A172 (cell line): ENCODE data around the gene SLC34A1. TPM values are rescaled to one million over a fixed set of nuclear protein-coding genes. Genes with fewer than 3 reads are reported as not detected.
"Not testable (repeated sequence)": the region's sequence is repeated elsewhere in the genome, so short reads cannot be mapped to it uniquely, and the experiment has no call there.

ENCODE experiments used
- DNase-seq: peaks from one replicate; pipeline ENCODE4 v3.0.0-alpha.2; 2015; ENCODE audit warnings: low spot score
- total RNA-seq: library from RNA; depleted of rRNA; stranded (reverse); fragments of >200 nt; shearing (Covaris generic); gene quantifications from 2 replicates; pipeline ENCODE4 v1.2.3, GENCODE V29; 2014

Gene SLC34A1
- total RNA-seq, 1 experiment from 2014 or later = 0.05 TPM

DNA sequence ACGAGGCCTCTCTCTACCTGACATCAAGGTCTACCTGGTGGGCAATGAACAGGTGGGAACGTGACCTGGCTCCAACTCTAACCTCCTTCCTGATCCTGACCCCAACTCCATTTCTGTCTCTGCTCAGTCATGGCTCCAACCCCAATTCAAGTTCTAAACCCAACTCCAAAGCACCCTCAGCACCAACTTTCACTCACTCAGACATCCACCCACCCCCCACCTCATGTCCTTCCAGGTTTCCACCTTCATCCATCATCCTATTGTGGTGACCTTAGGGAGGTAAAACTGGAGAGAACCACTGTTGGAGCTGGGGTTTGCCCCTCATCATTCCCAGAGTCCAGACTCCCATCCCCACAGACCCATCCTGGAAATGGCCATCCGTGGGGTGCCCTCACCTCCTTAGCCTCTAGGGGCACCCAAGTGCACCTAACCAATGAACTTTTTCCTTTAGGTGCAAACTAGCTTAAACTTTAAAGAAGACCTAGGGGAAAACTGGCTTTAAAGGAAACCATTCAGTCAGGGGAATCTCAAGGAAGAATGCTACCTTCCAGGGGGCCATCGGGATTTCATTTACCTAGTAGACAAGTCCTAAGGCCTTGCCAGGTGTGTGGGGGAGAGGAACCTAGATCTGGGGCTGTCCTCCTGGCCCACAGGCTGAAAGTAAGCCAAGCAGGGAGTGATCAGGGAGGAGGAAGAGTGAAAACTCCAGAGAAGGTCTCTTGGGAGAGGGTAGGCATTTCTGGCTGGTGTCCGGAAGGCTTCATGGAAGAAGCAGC is 15.2 kb upstream of the SLC34A1 start:
- no peak for DNase-seq

DNA sequence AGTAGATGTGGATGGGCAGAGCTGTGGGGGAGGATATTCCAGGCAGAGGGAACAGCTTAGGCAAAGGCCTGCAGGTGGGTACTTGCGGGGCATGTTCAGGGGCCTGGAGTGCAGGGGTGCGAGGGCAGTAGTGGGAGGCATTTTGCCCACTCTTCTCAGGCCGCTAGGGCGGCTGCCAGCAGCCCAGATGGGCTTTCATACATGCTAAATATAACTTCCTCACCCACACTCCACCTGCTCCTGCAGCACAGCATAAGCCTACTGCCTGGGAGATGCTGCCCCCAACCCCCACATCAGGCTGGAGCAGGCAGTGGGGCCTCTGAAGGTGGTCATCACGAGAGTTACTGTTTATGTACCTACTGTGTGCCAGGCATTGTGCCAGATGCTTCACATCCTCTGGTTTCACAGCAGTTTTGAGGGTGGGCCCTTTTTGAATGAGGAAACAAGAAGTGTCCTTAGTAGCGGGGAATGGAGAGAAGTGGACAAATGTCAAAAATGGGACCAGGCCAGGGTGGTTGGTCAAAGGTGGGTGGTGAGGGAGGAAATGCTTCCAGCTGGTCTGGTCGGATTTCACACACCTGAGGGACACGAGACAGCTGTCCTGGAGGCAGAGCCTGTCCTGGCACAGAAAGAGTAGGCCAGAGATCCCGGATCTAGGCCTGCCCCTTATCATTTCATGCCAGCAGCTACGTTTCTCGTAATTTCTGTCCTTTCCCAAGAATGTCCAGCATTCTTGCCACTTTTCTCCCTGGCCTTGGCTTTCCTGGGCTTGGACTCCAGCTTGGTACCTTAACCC is 14.4 kb upstream of the SLC34A1 start:
- no peak for DNase-seq

DNA sequence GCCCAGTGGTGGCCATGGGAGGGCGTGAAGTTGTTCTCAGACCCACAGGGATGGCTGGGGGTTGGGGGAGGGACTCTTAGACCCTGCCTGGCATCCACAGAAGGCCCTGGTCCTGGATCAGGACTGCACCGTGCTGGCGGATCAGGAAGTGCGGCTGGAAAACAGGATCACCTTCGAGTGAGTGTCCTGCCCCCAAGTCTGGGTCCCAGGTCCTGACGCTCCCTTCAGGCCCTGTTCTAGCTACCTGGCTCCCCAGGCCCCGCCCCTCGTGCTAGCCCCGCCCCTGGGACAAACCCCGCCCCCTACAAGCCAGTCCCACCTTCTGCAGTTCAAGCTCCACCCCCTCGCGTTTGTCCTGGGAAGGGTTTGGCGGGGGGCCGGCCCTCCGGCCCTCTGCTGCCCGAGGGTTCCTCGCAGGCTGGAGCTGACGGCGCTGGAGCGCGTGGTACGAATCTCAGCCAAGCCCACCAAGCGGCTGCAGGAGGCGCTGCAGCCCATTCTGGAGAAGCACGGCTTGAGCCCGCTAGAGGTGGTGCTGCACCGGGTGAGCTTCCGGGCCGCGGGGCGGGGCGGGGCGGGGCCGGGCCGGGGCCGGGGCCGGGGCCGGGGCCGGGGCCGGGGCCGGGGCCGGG is 13.6 kb upstream of the SLC34A1 start:
- no peak for DNase-seq

DNA sequence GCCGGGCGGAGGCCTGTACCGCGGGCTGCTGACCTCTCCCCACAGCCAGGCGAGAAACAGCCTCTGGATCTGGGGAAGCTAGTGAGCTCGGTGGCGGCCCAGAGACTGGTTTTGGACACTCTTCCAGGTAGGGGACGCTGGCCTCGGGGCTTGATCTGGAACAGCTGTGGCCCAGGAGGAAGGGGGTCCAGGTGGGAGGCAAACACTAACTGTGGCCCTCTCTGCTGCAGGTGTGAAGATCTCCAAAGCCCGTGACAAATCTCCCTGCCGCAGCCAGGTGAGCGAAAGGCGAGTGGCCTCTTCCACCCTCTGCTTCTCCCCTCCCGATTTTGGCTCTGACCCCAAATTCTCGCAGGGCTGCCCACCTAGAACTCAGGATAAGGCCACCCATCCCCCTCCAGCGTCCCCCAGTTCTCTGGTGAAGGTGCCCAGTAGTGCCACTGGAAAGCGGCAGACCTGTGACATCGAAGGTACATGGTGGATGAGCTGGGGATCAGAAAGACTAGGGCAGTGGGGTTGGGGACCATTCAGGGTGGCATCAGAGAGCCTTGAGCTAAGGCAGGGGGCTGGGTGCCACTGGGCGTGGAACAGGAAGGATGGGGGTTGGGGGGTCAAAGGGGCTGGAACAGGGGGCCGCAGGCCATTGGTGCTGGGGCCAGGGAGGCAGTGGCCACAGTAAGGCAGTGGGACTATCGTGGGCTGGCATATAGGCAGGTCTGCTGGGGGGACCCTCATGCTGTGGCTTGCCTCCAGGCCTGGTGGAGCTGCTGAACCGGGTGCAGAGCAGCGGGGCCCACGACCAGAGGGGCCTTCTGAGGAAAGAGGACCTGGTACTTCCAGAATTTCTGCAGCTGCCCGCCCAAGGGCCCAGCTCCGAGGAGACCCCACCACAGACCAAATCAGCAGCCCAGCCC is 12.9 kb upstream of the SLC34A1 start:
- no peak for DNase-seq

DNA sequence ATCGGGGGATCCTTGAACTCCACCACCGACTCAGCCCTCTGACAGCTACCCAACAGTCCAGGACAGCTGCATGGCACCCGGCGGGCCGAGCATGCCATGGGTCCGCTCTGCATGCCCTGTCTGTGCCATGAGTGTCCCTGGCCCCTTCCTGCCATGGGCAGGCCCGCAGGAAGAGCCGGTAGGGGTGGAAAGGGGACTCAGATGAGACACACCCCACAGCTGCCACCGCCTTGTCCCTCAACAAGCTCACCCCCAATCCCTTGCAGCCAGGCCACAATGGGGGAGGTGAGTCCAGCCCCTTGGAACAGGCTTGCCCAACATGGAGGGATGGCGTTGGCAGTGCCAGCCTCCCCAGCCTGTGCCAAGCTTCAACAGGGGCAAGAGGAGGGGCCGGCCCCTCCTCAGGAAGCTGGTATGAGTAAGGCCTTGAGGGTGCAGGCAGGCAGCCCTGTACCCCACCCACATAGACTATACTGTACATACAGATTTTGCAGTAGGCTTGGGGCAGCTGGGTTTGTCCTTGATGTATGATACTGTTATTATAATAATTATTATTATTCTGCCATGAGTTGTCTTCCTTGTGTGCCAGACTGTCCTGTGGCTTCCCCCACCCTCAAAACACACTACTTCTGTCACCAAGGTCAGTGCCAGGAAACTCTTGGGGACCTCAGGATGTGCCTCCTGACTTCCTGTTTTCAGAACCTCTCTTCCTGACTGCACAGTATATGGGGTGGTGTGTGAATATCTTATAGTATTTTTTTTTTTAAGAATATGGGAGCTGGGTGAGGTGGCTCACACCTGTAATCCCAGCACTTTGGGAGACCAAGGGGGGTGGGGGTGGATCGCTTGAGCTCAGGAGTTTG is 12.0 kb upstream of the SLC34A1 start:
- DNase-seq = no peak

DNA sequence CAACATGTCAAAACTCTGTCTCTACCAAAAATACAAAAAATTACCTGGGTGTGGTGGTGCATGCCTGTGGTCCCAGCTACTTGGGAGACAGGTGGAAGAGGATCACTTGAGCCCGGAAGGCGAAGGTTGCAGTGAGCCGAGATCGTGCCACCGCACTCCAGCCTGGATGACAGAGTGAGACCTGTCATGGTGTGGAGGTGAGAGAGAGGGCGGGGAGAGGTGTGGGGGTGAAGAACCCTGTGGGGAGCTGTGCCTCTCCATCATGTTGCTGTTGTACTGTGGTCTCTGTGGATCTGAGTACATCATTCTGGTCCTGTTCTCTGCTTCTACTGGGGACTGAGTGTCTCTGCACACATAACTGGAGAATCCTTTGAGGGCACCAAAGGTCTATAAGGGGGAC is 11.3 kb upstream of the SLC34A1 start:
- DNase-seq = no peak

DNA sequence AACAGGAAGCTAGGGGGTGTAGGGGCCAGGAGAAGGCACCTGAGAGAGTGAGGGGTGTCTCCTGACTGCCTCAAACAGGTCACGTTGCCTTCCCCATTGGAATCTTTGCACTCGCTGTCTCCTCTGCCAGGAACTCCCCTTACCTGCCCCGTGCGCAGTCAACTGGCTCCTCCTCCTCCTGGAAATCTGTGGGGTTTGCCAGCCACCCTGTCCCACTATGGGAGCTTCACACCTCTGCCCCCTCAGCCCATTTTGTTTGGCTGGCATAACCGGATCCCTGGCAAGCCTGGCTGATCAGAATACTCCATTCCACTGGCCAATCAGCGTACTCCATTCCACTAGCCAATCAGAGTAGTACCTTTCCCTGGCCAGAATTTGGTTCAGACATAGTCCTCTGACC is 10.4 kb upstream of the SLC34A1 start:
- no peak for DNase-seq

DNA sequence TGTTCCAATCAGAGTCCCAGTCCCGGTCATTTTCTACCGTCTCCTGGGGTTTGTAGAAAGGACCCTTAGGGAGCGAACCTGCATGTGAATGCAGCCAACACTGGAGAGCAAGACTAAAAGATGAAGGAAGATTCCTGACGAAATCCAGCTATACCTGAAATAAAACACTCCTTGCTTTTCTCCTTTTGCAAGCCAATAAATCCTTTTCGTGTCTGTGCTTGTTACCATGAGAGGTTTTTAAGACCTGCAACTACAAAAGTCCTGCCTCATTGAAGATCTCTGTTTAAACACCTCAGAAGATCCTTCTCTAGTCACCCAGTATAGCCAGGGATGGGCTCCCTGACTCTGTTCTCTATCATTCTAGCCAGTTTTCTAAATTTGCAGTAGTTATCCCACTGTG is 10.0 kb upstream of the SLC34A1 start:
- DNase-seq = no peak

DNA sequence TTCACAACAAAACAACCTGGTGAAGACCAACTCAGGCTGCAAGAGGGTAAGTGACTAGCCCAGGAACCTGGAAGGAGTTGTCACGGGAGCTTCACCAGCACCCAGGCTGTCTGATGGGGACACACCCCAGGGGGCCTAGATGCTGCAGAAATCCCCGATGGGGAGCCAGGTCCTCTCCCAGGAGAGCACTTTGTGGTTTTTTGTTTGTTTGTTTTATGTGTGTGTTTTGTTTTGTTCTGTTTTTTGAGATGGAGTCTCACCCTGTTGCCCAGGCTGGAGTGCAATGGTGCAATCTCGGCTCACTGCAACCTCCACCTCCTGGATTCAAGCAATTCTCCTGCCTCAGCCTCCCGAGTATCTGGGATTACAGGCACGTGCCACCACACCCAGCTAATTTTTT is 8.7 kb upstream of the SLC34A1 start:
- not testable (repeated sequence) for DNase-seq

DNA sequence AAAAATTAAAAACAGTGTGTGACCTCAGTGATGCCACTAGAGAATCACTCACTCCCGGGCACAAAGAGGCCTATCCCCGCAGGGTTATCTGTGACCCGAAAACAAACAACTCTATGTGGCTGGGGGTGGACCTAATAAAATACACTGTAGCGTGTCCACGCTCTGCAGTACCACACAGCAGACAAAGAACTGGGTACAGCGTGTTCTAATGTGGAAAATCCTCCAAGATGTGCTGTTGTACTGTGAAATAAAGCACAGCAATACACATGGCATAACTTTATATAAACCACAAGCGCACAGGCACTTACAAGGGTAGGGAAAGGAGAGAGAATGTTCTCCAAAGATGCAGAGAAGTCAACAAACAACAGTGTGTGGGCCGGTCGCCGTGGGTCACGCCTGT is 8.1 kb upstream of the SLC34A1 start:
- DNase-seq = no peak

DNA sequence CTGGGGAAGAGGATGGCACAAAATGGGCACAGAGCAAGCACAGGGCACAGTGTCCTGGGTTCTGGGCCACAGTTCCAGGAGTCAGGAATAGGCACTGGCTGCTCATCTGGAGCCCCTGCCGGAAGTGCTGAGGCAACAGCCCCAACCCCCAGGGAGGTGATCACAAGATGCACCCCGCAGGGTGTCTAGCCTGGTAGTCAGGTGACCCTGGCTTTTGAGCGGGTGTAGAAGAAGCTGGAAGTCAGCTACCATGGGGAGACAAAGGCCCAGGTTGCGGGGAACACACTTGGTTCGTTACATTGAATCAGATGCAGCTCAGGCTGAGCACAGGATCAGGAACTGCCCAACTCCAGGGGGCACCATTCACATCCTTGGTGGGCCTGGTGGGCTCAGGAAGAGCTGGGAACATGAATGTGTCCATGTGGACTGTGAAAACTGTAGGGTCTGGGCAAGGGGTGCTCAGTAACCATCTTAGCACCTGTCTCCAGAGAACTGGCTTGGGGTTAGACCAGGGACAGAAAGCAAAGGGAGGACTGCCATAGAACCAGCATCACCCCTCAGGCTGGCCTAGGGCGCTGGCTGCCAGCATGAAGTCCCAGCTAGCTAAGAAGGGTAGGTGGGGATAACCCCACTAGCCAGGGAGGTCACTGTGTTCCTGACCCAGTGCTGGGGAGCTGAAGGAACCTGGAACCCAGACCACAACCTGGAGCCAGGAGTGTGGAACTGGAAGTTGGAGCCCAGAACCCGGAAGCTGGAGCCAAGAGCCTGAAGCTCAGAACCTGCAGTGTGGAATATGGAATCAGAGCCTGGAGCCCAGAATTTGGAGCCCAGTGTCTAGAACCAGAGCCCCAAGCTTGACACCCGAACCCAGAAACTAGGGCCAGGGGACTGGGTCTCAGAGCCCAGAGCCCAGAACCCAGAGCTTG is 6.1 kb upstream of the SLC34A1 start:
- no peak for DNase-seq

DNA sequence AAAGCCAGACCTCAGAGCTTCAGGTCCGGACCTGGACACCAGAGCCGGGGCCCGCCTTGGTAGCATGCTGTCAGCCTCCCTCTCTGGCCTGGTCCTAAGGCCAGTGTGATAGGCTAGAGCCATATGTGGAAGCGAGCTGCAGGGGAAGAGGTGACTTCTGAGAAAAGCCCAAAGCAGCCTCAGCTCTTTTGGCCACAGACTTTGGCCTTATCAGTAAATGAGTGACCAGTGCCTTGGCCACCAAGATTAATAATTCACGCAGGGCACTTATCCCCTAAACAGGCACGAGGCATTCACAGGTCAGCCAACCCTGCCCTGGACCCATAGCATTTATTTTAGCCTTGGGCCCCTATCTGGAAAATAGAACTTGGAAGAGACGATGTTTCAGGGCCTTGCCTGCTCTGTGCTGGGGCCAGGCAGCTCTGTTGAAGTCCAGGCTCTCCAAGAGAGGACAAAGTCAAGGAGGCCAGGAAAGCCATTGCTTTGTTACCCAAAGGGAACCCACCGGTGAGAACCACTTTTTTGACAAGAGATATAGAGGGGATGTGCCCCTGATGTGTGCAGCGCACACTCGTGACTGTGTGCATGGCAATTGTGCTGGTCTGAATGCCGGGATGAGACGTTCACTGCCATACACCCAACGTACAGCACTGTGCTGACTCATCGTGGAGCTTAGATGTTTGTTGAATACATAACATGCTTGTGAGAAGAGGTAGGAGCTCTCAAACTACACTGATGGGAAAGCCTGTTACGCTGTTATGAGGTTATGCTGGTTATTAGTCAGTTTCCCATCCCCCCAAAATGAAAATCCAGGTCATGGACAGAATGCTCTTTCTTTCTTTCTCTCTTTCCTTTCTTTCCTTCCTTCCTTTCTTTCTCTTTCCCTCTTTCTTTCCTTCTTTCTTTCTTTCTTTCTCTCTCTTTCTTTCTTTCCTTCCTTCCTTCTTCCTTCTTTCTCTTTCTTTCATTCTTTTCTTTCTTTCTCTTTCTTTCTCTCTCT is 5.0 kb upstream of the SLC34A1 start:
- DNase-seq = peak; percentile 68

DNA sequence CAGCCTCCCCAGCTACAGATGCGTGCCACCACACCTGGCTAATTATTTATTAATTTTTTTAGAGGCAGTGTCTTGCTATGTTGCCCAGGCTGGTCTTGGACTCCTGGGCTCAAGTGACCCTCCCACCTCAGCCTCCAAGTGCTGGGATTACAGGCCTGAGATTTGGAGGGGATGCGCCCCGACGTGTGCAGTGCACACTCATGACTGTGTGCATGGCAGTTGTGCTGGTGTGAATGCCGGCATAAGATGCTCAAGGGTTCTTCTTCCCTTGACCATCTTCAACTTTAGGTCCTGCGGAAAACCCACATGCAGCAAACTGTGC is 3.5 kb upstream of the SLC34A1 start:
- DNase-seq = no peak

DNA sequence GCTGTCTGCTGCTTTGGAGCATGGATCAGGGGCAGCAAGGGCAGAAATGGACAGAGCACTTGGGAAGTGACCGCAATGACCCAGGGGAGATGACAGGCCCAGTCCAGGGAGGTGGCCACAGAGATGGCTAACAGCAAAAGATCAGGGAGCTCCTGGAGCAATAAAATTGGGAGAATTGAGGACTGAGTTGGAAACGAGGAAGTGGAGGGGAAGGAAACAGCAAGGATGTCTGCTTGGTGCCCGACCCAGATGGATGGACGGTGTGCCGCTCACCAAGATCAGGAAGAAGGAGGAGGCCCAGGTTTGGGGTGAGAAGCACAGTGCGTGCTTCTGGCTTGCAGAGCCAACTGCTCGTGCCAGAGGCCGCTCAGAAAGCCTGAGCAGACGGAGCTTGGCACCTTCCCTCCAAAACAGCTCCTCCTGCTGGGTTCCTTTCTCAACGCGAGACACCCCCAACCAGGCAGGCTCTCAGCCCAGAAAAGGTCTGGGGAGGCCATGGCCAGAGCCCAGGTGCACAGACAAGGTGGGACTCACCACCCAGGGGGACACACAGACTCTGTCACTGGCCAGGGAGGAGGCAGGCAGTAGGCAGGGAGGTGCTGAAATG is 1.7 kb upstream of the SLC34A1 start:
- DNase-seq = no peak

DNA sequence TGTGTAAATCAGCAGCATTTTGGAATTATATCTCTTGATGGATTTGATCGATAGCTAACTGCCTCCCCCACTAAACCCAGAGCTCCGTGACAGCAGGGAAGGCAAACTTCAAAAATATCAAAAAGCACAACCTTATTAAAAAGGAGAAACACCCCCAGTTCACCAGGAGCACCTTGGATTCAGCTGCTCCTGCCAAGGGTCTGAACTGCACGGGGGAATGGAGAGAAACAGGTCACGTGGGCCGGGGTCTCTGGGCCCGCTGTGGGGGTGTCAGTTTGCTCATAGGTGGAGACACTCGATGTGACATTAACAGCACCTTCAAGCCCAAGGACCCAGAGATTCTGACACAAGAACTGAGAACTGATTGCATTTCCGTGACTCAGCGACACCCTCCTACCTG is 1.1 kb upstream of the SLC34A1 start:
- no peak for DNase-seq

DNA sequence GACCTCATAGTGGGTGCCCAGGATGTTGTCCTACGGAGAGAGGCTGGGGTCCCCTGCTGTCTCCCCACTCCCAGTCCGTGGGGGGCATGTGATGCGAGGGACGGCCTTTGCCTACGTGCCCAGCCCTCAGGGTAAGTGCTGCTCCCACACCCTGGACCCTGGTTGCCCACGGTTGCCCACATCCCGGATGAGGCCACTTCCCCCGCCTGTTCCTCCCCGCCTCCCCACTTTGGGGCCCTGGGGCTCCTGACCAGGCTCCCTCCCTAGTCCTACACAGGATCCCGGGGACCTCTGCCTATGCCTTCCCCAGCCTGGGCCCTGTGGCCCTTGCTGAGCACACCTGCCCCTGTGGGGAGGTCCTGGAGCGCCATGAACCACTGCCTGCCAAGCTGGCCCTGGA is 1.5 kb downstream of the SLC34A1 start:
- DNase-seq = no peak

DNA sequence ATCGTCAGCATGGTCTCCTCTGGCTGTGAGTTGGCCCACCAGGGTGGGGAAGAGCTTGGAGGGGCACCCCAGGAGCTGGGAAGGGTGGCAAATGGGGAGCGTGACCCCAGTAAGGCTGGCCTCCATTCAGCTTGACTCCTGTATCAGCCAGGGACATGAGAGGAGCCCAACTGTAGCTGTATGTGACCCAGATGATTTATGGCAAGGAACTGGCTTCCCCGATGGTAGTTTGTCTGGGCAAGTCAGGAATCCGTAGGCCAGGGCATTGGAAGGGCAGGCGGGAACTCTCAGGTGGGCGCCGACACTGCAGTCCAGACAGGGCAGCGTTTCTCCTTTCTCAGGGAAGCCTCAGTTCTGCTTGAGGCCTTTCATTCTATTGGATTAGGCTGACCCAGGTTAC is 2.3 kb downstream of the SLC34A1 start:
- DNase-seq = no peak

DNA sequence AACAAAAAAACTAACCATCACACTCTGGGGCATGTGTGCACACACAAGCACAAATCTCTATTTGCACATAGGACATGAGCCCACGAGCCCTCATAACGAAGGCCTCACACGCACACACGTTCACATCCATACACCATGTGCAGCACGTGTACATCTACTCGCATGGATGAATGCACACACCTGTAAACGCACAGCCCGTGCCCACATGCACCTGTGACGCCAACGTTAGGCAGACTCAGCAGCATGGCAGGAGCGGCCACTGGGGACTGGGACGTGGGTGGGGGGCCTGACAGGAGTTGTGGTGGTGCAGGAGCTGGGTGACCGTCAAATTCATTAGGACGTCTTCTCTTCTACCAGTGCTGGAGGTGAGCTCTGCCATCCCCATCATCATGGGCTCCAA is 3.2 kb downstream of the SLC34A1 start:
- DNase-seq = no peak
